A375 (cell line): ENCODE data around the gene SNAI3. TPM values are rescaled to one million over a fixed set of nuclear protein-coding genes. Genes with fewer than 3 reads are reported as not detected.

Experiments
- total RNA-seq: library from RNA; depleted of rRNA; stranded (reverse); fragments of >200 nt; shearing (Covaris generic); gene quantifications from 2 replicates; pipeline ENCODE4 v1.2.3, GENCODE V29; 2014; rRNA removed

SNAI3 gene
- total RNA-seq, result 0.16 TPM in 1 of 2 replicates, not detected in the other

DNA sequence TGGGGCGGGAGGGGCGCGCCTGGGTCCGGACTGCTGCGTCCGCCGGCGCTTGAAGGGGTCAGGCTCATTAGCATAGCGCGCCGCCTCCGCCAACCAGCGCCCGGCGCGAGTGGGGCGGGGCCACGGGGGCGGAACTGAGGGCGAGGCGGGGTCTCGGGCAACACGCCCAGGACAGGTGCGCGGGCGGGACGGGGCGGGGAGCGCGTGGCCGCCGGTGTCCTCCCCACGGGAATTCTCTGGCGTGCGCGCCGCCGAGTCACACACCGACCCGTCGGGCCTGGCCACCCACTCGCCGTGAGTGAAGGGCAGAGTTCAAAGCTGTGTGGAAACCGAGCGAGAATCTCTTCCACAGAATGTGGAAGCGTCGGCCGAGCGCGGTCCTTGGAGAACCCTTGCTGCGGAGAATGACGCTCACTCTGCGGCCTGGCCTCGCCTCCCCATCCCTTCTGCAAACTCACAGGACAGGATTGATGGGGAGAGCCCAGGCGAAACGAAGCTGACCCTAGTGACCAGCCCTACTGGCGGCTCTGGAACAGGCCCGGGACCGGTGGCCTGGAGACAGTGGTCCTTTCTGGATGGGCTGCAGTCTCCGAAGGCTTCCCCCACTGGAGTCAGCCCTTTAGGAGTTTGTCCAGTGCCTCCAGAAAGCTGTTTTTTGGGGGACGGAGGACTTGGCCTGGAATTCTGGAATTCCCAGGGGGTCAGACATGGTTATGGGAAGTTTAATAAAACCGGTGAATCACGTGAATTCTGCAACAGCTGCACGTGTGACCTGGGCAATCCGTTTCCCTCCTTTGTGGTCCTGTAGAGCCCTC is at the start of gene SNAI3:
Gene SNAI3 (minus strand): TSS at position 69 of the 815 bp plus-strand sequence. CDS start 101 bp downstream, outside the sequence.

DNA sequence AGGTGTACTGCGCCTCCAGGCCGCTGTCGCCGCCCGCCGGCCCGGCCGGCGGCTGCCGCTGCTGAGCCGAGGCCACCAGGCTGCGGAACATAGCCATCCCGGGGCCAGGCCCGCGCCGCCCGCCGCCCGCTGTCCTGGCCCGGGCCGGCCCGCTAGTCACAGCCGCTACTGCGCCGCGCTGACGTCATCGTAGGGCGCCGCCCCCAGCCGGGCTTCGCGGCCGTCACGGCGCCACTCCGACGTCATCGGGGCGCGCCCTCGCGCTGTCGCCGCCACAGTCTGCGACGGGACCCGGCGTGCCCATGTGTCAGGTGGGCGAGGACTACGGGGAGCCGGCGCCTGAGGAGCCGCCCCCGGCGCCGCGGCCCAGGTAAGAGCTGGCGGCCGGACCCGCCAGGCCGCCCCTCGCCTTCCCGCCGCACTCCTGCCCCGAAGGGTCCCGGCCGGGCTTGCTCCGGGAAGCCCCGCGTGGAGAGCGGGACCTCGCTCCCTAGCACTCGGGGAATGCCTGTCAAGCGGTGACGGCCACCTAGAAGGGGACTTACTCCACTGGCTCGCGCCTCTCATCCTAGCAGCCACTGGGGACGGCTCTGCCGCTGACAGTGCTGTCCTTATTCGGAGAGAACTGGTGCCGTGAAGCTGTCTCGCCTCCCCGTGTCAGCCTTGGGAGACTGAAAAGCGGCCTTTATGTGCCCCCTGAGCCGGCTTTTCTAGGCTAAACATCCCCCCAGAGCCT is 20.1 kb upstream of the SNAI3 start, which contains the start of the genes CTU2 and RNF166:
Gene CTU2 (plus strand): TSS at position 275 of the 736 bp plus-strand sequence. CDS start 28 bp downstream, at position 303.
Gene RNF166 (minus strand): TSS at position 180 of the 736 bp plus-strand sequence. CDS start 83 bp downstream, at position 97.

DNA sequence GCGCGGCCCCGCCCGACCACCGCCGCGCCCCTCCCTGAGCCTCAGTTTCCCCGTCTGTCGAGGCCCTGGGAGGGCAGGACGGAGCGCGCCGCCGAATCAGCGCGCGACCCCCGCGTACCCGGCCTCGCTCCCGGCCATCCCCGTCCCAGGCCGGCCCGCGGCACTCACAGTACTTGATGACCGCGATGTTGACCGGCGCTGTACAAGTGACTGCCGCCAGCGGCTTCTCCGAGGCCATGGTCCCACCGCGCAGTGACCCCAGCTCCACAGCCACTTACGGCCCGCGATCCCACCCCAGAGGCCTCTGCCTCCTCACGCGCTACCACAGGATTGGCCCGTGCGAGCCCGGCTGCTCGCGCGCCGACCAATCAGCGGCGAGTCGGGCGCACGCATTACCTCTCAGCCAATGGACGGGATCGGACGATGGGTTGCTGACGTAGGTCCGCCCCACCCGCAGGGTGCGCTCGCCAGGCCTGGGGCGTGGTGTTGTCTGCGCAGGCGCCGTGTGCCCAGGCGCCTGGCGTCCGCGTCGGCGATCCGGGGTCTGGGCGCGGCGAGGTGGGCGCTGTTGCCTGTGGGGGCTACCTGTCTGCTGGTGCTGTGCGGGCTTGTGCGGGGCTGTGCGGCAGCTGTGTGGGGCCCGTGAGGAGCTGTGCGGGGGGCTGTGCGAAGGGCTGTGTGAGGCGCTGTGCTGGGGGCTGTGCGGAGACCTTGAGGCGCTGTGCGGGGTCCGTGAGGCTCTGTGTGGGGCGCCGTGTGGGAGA is 23.3 kb downstream of the SNAI3 start, which contains the start of gene MVD:
Gene MVD (minus strand): TSS at position 249 of the 764 bp plus-strand sequence. CDS start 11 bp downstream, at position 238.

DNA sequence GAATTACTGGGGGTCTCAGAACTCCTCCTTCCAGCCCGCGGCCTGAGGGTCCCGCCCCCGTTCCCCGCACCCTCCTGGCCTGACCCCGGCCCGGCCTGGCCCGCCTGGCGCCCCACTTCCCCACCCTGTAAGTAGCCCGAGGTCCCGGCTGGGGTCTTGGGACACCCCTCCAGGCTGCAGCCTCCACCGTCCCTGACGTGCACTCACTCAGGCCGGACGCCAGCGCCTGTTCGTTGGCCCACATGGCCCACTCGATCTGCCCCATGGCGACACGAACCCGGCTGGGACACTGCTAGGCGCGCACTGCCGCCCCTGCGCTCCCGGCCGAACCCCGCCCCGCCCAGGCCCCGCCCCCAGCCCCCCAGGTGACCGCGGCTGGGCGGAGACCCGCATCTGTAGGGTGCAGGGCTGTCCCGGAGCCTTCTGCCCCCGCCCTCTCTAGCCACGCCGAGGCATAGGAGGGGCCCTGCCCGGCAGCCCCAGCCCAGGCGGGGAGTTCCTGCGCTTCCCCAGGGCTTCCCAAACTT is 35.5 kb downstream of the SNAI3 start, which contains the start of gene CYBA:
Gene CYBA (minus strand): TSS at position 305 of the 527 bp plus-strand sequence. CDS start 40 bp downstream, at position 265.

DNA sequence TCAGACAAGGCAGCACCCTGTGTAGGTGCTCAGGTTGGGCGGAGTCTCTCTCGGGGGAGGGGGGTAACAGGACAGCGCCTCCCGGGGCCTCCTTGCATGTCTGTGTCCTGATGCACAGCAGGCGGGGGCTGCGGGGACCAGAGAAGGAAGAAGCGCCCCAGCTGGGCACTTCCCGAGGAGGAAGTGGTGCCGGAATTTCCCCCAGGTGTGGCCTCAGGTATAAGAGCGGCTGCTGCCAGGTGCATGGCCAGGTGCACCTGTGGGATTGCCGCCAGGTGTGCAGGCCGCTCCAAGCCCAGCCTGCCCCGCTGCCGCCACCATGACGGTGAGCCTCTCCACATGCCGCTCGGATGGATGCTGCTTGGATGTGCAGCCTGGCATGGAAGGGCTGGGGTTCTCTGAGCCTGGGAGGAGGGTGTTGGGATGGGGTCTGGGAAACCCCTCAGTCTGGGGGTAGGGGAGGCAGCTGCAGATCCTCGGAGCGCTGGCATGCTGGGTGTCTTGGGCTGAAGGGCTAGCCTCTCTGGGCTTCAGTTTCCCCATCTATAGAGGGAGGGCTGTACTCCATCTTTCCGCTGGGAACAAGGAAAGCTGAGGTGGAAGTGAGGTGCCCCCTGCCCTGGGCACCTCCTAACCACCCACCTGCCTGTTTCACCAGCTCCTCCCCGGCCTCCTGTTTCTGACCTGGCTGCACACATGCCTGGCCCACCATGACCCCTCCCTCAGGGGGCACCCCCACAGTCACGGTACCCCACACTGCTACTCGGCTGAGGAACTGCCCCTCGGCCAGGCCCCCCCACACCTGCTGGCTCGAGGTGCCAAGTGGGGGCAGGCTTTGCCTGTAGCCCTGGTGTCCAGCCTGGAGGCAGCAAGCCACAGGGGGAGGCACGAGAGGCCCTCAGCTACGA is 47.7 kb downstream of the SNAI3 start, which contains the start of gene IL17C:
Gene IL17C (plus strand): TSS at position 250 of the 908 bp plus-strand sequence. CDS start 70 bp downstream, at position 320.

Other genes starting within 250 kb of the SNAI3 start
- 0.60 and 1.2 TPM in 2 replicates for gene ZFPM1, start 233.2 kb downstream of the SNAI3 start, total RNA-seq
- 25.3 and 27.4 TPM in 2 replicates for gene ZC3H18, start 116.1 kb downstream of the SNAI3 start, total RNA-seq
- 0.15 TPM in 1 of 2 replicates, not detected in the other for gene IL17C, start 47.9 kb downstream of the SNAI3 start, total RNA-seq
- 274 and 319 TPM in 2 replicates for gene CYBA, start 35.5 kb downstream of the SNAI3 start, total RNA-seq
- 14.1 and 17.1 TPM in 2 replicates for gene MVD, start 23.4 kb downstream of the SNAI3 start, total RNA-seq
- 28.6 and 36.2 TPM in 2 replicates for gene RNF166, start 19.9 kb upstream of the SNAI3 start, total RNA-seq
- gene CTU2, start 20.0 kb upstream of the SNAI3 start, total RNA-seq, result 27.1 and 35.6 TPM in 2 replicates
- gene PIEZO1, start 98.7 kb upstream of the SNAI3 start, total RNA-seq, result 172 and 177 TPM in 2 replicates
- 68.2 and 88.4 TPM in 2 replicates for gene CDT1, start 117.3 kb upstream of the SNAI3 start, total RNA-seq
- 235 and 258 TPM in 2 replicates for gene APRT, start 125.4 kb upstream of the SNAI3 start, total RNA-seq
- gene GALNS, start 170.4 kb upstream of the SNAI3 start, total RNA-seq, result 6.6 and 7.9 TPM in 2 replicates
- 49.9 and 51.0 TPM in 2 replicates for gene TRAPPC2L, start 170.6 kb upstream of the SNAI3 start, total RNA-seq
- not detected in 2 replicates for gene PABPN1L, start 180.2 kb upstream of the SNAI3 start, total RNA-seq